ENCODE results near the gene KHK.

GRCh38 chr2:27095427-27095744 lies 8.8 kb downstream of the KHK start:
- TF ChIP-seq POLR2A (IDR thresholded peaks at IDR 0.05): no peak
- TF ChIP-seq CTCF (IDR thresholded peaks at IDR 0.05): no peak
- no peak for TF ChIP-seq EP300 (IDR thresholded peaks at IDR 0.05)
